ENCODE results near the gene CFAP221.
A peak's percentile ranks its signal among the peaks of the same experiment; 100 is the strongest.
"Not testable (repeated sequence)": the region's sequence is repeated elsewhere in the genome, so short reads cannot be mapped to it uniquely, and the experiment has no call there.

CFAP221 gene

GRCh38 chr2:119591523-119591922, 47.3 kb downstream of the CFAP221 start:
- DNase-seq, result no peak

GRCh38 chr2:119592436-119592835, 48.2 kb downstream of the CFAP221 start:
- DNase-seq, result no peak

- DNase-seq, result no peak
Measured at GRCh38 chr2:119596638-119597037, 52.4 kb downstream of the CFAP221 start.

GRCh38 chr2:119598596-119599263, 54.5 kb downstream of the CFAP221 start:
- DNase-seq, result no peak

GRCh38 chr2:119599384-119599783, 55.1 kb downstream of the CFAP221 start:
- no peak for DNase-seq

GRCh38 chr2:119605096-119605495, 60.8 kb downstream of the CFAP221 start:
- DNase-seq, result no peak

GRCh38 chr2:119606674-119607073, 62.4 kb downstream of the CFAP221 start:
- DNase-seq, result no peak

GRCh38 chr2:119608553-119608952, 64.3 kb downstream of the CFAP221 start:
- no peak for DNase-seq

GRCh38 chr2:119609337-119609736, 65.1 kb downstream of the CFAP221 start:
- DNase-seq, result no peak

GRCh38 chr2:119614140-119614539, 69.9 kb downstream of the CFAP221 start:
- not testable (repeated sequence) for DNase-seq

GRCh38 chr2:119616421-119616820, 72.2 kb downstream of the CFAP221 start:
- no peak for DNase-seq

GRCh38 chr2:119617455-119617854, 73.2 kb downstream of the CFAP221 start:
- no peak for DNase-seq

- DNase-seq, result not testable (repeated sequence)
Measured at GRCh38 chr2:119618725-119619124, 74.5 kb downstream of the CFAP221 start.

GRCh38 chr2:119625226-119625625, 81.0 kb downstream of the CFAP221 start:
- no peak for DNase-seq

GRCh38 chr2:119629323-119629825, 85.1 kb downstream of the CFAP221 start:
- no peak for DNase-seq

- no peak for DNase-seq
Measured at GRCh38 chr2:119630121-119630520, 85.9 kb downstream of the CFAP221 start.

GRCh38 chr2:119637371-119637770, 93.1 kb downstream of the CFAP221 start:
- DNase-seq, result no peak

- DNase-seq, result no peak
Measured at GRCh38 chr2:119638246-119638645, 94.0 kb downstream of the CFAP221 start.

- no peak for DNase-seq
Measured at GRCh38 chr2:119638685-119639554, 94.7 kb downstream of the CFAP221 start.

GRCh38 chr2:119641562-119642258, 97.5 kb downstream of the CFAP221 start:
- peak; percentile 90 for DNase-seq

GRCh38 chr2:119644186-119644585, 99.9 kb downstream of the CFAP221 start:
- no peak for DNase-seq

GRCh38 chr2:119645173-119645855, 101.1 kb downstream of the CFAP221 start:
- no peak for DNase-seq

- no peak for DNase-seq
Measured at GRCh38 chr2:119646149-119646548, 101.9 kb downstream of the CFAP221 start.
